RKO (cell line): Measurements from ENCODE around the gene NABP2.

Experiments used
- DNase-seq: peaks from one replicate; pipeline ENCODE4 v3.0.0-alpha.2; 2016; ENCODE audit warnings: low spot score

Gene NABP2

DNA sequence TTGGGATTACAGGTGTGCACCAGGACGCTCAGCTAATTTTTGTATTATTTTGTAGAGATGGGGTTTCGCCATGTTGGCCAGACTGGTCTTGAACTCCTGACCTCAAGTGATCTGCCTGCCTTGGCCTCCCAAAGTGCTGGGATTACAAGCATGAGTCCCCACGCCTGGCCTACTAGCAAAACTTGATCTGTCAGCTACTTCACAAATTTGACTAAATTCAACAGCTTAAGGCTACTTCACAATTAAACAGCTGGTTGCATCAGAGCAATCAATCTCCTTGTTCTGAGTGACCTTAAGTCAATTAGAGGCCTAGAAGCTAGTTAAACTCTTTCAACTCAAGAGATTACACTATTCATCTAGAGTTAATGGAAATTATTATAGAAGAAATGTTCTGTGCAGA is 54.8 kb downstream of the NABP2 start:
- no peak for DNase-seq
